Fibroblast of lung (primary cell): ENCODE results near the gene DDX19B.

Source experiments
- EZH2 ChIP-seq: IDR thresholded peaks from 2 replicates; pipeline ENCODE4 v1.5.1; 2012; ENCODE audit warnings: low read length, control low read depth, mild to moderate bottlenecking; ENCODE audit errors: missing control alignments
- TF ChIP-seq, protein P1 (sequence below), 2 donors: IDR thresholded peaks in 1 of 2; conservative IDR thresholded peaks in 1 of 2; 1 replicate in 1 of 2; 2 replicates in 1 of 2; pipeline ENCODE4 v1.5.1; 2011 to 2012; ENCODE audit warnings: low read length in 2 of 2, control low read depth in 1 of 2, inconsistent platforms in 1 of 2, low read depth in 1 of 2, mild to moderate bottlenecking in 1 of 2

DNA sequence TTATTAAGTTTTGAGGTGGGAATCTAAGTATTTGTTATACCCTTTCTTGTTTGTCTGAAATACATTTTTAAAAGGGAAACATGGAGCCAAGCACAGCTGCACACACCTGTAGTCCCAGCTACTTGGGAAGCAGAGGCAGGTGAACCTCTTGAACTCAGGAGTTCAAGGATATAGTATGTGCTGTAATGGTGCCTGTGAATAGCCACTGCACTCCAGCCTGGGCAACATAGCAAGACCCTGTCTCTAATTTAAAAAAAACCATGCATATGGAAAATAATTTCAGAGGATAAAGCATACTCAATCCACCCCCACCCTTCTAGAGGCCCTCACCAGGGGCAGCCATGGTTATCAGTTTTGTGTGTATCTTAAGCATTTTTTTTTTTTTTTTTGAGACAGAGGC is 3.4 kb upstream of the DDX19B start:
- TF ChIP-seq, protein P1, sequence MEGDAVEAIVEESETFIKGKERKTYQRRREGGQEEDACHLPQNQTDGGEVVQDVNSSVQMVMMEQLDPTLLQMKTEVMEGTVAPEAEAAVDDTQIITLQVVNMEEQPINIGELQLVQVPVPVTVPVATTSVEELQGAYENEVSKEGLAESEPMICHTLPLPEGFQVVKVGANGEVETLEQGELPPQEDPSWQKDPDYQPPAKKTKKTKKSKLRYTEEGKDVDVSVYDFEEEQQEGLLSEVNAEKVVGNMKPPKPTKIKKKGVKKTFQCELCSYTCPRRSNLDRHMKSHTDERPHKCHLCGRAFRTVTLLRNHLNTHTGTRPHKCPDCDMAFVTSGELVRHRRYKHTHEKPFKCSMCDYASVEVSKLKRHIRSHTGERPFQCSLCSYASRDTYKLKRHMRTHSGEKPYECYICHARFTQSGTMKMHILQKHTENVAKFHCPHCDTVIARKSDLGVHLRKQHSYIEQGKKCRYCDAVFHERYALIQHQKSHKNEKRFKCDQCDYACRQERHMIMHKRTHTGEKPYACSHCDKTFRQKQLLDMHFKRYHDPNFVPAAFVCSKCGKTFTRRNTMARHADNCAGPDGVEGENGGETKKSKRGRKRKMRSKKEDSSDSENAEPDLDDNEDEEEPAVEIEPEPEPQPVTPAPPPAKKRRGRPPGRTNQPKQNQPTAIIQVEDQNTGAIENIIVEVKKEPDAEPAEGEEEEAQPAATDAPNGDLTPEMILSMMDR (conservative IDR thresholded peaks at IDR 0.05 in 1 of 2, IDR thresholded peaks at IDR 0.05 in 1 of 2; ENCODE audit: low read depth in 1 of 2, low read length in 2 of 2), result no peak
- no peak for TF ChIP-seq EZH2
